ENCODE measurements around the gene LSAMP.
"Not testable (repeated sequence)": the region's sequence is repeated elsewhere in the genome, so short reads cannot be mapped to it uniquely, and the experiment has no call there.

Gene LSAMP

DNA sequence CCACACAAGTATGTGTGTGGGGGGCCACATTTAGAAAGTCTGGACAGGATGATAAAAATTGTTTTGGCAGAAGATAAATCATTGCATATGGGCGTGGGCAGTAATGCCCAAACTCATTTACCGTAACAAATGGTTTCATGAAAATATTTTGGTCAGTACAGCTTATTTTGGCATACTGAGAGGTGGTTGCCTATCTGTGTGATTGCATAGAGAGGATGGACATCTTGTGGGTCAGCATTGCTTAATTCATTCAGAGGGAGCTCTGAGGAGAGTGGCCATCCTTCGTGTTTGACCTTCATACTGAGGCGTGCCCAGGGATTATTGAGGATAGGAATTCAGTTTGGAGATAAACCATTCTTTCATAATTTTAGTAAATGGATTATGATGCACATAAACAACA, 659.5 kb downstream of the LSAMP start:
- DNase-seq: no peak

DNA sequence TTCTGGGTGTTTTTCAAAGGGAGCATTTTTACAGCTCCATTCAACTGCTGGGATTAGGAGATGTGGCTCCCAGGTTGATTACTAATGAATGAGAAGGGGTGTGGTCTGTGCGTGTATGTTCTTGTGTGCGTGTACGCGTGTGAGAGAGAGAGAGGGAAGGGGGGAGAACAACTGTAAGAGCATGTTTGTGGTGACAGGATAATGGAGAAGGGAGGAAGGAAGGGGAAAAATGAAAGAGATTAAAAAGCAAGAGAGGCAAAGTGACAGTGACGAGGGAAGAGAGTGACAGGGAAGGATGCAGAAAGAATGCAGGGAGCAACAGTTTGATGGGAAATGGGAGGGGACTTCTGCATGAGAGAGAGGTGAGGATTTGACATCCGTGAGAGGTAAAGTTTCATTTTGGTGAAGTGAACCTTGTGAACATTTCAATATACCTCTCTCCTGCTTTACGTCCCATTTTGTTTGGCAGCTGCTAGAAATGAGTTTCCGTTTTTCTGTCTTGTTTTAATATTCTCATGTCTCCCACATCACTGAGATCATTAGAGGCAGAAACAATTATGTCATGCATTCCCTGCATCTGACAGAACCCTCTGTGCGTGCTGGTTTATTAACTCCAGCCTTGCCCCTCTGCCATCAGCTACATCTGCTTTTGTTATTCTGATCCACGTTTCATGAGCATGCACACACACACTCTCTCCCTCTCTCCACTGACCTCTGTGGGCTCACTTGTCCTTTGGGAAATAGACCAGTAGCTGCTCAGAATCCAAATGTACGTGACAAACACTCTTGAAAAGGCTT, 660.3 kb downstream of the LSAMP start:
- DNase-seq: peak in 2 of 3 experiments; percentile 39 to 67

DNA sequence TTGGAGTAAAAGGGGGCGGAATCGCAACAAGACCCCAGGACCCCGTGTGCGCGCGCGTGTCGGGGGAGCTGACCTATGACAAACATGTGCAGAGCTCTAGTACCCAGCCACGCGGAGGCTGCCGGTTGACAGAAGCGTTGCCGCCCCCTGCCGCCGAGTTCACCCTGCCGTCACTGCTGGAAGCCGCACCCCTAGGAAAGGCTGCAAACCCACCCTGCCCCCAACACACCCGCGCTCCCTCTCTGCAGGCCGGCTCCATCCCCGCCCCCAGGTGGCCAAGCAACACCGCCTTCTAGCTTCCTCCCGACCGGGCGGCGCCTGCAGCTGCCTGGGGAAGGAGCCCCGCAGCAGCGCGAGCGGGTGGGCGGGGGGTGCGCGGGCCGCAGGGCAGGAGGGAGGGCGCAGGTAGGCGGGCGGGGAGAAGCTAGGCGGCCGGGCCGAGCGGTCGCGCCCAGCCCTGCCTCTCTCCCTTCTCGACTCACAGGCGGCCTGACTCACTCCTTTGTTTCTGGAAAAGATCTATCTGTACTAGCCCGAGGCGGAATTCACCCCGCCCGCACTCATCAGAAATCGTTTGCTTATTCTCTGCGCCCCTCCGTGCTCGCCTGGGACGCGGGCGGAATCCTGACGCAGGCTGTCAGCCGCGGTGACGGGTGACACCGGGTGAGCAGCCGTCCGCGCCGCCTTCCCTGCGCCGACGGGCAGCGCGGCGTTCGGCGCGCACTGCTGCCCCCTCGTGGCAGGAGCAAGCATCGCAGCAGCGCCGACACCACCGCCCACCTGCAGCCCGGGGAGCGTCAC, 661.1 kb downstream of the LSAMP start:
- peak; percentile 88 to 99 (median 98) for DNase-seq

DNA sequence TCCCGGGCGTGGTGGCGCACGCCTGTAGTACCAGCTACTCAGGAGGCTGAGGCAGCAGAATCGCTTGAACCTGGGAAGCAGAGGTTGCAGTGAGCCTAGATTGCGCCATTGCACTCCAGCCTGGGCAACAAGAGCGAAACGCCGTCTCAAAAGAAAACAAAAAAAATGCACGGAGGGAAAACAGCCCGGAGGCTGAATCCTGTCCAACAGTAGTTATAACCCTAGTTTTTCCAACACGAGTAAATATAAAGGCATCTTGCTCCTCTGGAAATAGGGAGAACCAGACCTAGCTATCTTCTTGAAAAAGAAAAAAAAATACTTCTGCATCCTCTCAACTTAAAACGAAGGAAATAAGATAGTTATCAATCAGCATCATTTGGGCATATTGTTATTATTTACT, 661.9 kb downstream of the LSAMP start:
- DNase-seq: peak in 1 of 3 experiments; percentile 67

DNA sequence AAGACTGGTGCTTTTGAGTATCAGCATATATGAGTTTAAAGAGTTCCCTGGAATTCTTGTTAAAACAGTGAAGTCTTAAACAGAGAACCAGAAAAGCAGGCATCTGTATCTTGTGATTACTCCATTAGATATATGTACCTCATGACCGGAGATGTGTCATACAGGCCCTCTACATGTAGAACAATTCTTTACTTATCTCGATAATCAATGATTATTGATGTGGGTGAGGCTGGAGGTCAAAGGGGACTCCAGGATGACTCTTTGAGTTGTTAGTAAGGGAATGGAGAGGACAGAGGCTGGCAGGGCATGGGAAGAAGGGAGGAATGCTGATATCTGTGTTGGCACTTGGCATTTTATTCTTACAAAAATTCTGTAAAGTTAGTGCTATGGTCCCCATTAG, 666.3 kb downstream of the LSAMP start:
- DNase-seq: no peak

DNA sequence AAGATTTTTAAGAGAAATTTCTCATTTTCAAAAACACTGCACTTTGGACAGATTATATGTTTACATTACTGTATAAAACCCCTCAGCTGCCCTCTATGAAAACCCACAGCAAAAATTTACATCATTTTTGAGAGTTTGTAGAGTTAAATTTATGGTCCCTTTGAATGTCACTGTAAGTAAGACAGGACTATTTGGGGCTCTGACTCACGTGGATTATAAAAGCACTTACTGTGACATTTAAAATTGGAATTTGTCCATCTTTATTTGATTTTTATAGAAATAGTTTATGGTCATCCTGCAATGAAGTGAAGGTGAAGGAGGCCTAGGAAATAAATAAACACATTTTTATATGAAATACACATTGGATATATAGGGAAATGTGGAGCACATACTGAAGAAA, 672.3 kb downstream of the LSAMP start:
- DNase-seq: no peak

DNA sequence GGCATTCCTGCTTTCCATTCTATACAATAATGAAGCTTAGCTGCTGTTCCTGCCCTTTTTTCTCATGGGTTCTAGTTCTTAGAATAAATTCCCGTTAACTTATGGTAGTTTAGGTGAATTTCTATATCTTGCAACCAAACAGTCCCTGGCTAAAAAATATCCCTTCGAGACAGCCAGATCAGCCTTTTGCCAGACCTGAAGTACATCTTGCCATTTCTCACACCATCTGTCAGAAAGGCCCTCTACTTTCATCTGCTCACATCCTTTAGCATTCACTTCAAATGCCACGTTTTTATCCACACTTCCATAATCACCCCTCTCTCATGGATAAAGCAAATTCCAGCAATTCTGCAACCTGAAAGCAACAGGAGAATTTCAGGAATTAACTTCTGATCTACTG, 676.6 kb downstream of the LSAMP start:
- no peak for DNase-seq

DNA sequence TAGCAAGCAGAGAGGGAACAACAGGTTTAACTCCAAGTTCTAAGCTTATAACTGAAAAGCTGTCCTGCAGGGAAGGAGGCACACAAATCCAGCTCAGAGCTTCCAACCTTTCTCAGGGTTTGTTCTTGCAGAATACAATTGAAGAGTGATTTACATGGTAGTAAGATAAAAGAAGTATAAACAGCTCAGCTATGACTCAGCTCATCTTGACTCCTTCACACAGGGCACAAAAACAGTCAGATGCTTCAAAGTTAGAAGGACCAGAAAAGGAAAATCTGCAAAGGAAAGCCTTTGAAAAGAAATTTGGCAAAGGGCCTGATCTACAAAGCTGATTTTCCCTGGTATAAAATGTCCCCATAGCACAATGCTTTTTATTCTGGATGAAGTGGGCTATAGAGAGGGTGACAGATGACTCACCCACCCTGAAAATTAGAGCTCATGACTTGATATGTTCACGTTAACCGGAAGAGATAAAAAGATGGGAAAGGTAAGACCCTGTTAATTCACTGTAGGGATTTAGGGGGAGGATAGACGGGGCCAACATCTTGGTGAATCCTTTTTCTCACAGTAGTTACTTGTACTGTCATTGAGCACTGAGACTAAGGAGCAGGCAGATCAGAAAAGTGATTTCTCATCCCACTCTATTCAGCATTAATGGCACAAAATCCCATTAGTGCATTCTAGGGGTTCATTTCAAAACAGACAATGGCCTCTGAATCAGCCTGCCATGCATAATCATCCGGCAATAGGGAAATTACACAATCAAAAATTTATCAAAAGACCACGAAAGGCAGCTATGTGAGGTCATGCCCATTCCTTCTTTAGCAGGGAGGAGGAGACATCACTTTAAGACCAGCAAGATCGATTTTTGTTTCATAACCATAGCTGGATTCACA, 678.5 kb downstream of the LSAMP start:
- DNase-seq: no peak

DNA sequence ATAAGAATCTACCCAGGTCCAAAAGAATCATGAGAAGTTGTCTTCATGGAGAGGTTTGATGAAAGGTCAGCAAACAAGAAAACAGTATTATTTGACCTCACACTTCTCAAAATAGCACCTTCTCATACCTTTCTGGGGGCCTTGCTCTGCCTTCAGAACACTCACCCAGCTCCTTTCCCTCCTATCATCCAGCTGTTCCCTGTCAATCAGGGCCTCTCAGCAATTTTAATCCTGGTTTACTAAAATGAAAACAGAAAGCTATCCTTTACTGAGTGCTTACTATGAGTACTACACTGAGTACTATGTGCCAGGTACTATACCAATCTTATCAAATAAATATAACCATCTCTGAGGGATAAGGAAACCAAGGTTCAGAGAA, 683.4 kb downstream of the LSAMP start:
- DNase-seq: no peak

DNA sequence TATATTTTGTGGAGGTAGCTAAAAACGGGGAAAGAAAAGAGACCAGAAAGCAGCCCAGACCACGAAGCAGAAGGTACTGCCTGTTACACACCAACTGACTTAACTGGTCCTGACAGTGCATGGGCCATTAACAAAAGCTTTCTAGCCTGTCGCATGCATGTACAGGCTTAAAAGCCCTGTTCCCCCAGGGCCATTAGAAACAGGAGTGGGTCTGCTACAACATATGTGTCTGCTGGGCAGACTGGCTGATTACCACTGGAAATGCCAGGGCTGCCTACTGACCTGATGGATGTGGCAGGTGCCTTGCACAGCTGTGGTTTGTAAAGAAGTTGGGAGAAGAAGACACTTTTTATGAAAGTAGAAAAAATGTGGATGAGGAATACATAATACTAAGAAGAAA, 684.6 kb downstream of the LSAMP start:
- DNase-seq: peak in 2 of 3 experiments; percentile 8 to 80

DNA sequence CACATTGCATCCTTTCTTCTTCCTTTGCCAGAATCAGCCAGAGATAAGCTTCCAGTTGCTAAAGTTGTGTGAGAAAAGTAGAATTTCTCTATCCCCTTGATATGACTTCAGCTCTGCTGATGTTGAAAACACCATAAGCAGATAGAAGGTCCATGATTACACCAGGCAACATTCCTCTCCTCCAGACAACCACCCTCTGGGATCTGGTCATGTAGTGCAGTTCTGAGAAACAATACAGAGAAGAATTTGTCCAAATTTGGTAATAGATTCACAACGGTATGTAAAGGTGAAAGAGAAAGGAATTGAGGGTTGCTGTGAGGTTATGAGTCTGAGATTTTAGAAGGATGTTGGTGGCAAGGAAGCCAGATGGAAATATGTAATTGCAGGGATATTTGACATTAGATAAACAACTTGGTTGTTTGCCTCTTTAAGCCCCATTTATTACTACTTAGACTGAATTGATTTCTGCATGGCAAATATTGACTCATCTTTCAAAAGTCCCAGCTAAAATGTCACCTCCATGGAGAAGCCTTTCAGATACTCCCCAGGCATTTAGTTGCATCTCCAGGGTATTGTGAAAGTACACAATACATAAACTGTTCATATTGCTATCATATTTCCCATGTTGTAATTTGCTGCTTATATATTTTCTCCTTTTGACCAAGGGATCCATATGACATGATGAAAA, 687.1 kb downstream of the LSAMP start:
- DNase-seq: peak; percentile 28 to 95 (median 71)

DNA sequence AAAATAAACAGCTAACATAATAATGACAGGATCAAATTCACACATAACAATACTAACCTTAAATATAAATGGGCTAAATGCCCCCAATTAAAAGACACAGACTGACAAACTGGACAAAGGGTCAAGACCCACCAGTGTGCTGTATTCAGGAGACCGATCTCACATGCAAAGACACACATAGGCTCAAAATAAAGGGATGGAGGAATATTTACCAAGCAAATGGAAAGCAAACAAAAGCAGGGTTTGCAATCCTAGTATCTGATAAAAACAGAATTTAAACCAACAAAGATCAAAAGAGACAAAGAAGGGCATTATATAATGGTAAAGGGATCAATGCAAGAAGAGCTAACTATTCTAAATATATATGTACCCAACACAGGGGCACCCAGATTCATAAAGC, 692.3 kb downstream of the LSAMP start:
- not testable (repeated sequence) for DNase-seq

Measured in NCI-H1417 (cell line).